Heart right ventricle (tissue), 16 donors: ENCODE measurements around the gene PRDM2. TPM values are rescaled to one million over a fixed set of nuclear protein-coding genes. Genes with fewer than 3 reads are reported as not detected.

Experiments
- ATAC-seq, 8 donors: fragments of 200-7000 bp; cut with Tn5 transposase; one replicate each; pipeline ENCODE4 v1.9.1; 2020; ENCODE audit warnings: mild to moderate bottlenecking in 8 of 8, moderate library complexity in 8 of 8, moderate number of reproducible peaks in 1 of 8
- DNase-seq, 2 donors: peaks; one replicate each; pipeline ENCODE4 v3.0.0-alpha.2; 2020
- H3K27ac ChIP-seq, 10 donors: fragments of 200-600 bp; sonication (generic) in 2 of 10; one replicate each; pipeline versions ENCODE4 v1.5.0 to v1.8.0; 2020 to 2022; ENCODE audit warnings: mild to moderate bottlenecking in 3 of 10
- H3K27me3 ChIP-seq, 7 donors: fragments of 200-600 bp; one replicate each; pipeline ENCODE4 v1.8.0; 2021 to 2022; ENCODE audit warnings: mild to moderate bottlenecking in 2 of 7
- H3K36me3 ChIP-seq, 9 donors: fragments of 200-600 bp; sonication (generic) in 1 of 9; one replicate each; pipeline versions ENCODE4 v1.5.0 to v1.8.0; 2020 to 2022; ENCODE audit warnings: mild to moderate bottlenecking in 2 of 9
- H3K4me1 ChIP-seq, 9 donors: fragments of 200-600 bp; sonication (generic) in 1 of 9; one replicate each; pipeline versions ENCODE4 v1.5.0 to v1.8.0; 2020 to 2022; ENCODE audit warnings: mild to moderate bottlenecking in 4 of 9
- H3K4me3 ChIP-seq, 10 donors: fragments of 200-600 bp; sonication (generic) in 2 of 10; one replicate each; pipeline versions ENCODE4 v1.5.0 to v1.8.0; 2020 to 2022; ENCODE audit warnings: mild to moderate bottlenecking in 7 of 10, moderate library complexity in 2 of 10
- H3K9me3 ChIP-seq, 11 donors: fragments of 200-600 bp in 10 of 11; sonication (generic) in 2 of 11; one replicate each; pipeline versions ENCODE4 v1.5.0 to v1.8.0; 2013 to 2022; ENCODE audit warnings: mild to moderate bottlenecking in 2 of 11, control low read depth in 1 of 11, moderate library complexity in 1 of 11
- CTCF ChIP-seq, 9 donors: fragments of 200-600 bp; sonication (generic) in 2 of 9; IDR thresholded peaks; one replicate each; pipeline versions ENCODE4 v1.5.0 to v1.8.0; 2021 to 2022; ENCODE audit warnings: antibody characterized with exemption in 9 of 9, mild to moderate bottlenecking in 5 of 9, moderate library complexity in 1 of 9
- WGBS, 2 donors: extraction: QIAGEN DNeasy Blood & Tissue Kit; methylation state at CpG; one replicate each; pipeline ENCODE4 v1.1.7; 2013; ENCODE audit warnings: inconsistent platforms in 1 of 2; 5-methylcytosine and 5-hydroxymethylcytosine counted together
- intact Hi-C, 10 donors: fragments of 100-400 bp; cut with DNase I; formaldehyde crosslinking; loops; one replicate each; pipeline versions ENCODE4 v1.11.1 to v1.14.2; 2022
- polyA plus RNA-seq, 2 donors: library from polyadenylated mRNA; stranded (reverse); fragments of 200-250 nt; gene quantifications; one replicate each; pipeline ENCODE4 v1.2.3, GENCODE V29; 2013
- total RNA-seq, 10 donors: library from RNA; stranded (reverse); fragmentation: NEBNext Ultra II Directional in 3 of 10; extraction: Animal tissue kit (Norgen Biotek cat#: 25700) in 3 of 10; gene quantifications; one replicate each; pipeline versions ENCODE4 v1.2.1 to v1.2.4, GENCODE V29; 2021 to 2023
- donor health status: Arrhythmogenic right ventricular cardiomyopathy.
- donor health status: ischemic (EF 13 %, LVEDD 7.1; RV severe dilation, severe dysfunction).
- donor health status: healthy with polysubstance abuse.
- donor health status: DM: no; HTN: yes; CAD: no.
- donor health status: DM: no; HTN: no; CAD: no.
- donor health status: ischemic (EF 25% LVEDD 6.9; RV normal size, moderate dysfunction).
- donor health status: ischemic (EF 25% LVEDD 5.7; RV mildly dilated, moderate dysfunction).
- donor health status: healthy.
- donor health status: DM: yes; HTN: yes; CAD: no.
- donor health status: Ischemic cardiomyopathy.
- donor health status: ischemic (EF 35%, LVEDD 5.7; RV mildly dilated, moderate dysfunction).
- donor health status: nonischemic (EF 11% LVEDD 7.7; RV severe dilation, severe dysfunction).
- donor health status: DM: yes; HTN: yes; CAD: no.
- donor health status: PGD.
- donor health status: ischemic (EF 29% LVEDD 5.4; RV normal size, mild dysfunction).
- donor health status: nonischemic (EF 23%, LVEDD 6.1; RV moderate dilation, normal function).

Gene PRDM2
- total and polyA plus RNA-seq, 12 donors, result 10.3 to 57.3 (median 42.4) TPM

GRCh38 chr1:13836136-13836535 is 136.1 kb downstream of the PRDM2 start:
- ATAC-seq (no peak), DNase-seq (no peak)
- H3K4me3 ChIP-seq, result no peak overlapping the region
- H3K27me3 ChIP-seq, result peaks cover 0 to 25% (median 6%) of the 10 kb centered on the region in 7 donors
- H3K4me1 ChIP-seq, result no peaks in the 10 kb centered on the region
- no peak overlapping the region for H3K27ac ChIP-seq
- 81 to 82% methylated on average over 5 of the region's 5 CpGs for WGBS, 2 donors
- intact Hi-C loops, result loop anchor here in 2 of 10 donors (10.0 kb wide), 1 partner anchor 119 kb away; no protein-coding TSS in a partner anchor
- no peak for TF ChIP-seq CTCF (IDR thresholded peaks at IDR 0.05)
- peaks cover 0 to 5% (median 0%) of the 10 kb centered on the region in 11 donors for H3K9me3 ChIP-seq
- H3K36me3 ChIP-seq, result no peaks in the 10 kb centered on the region

- Histone ChIP-seq H3K4me3 (no peak overlapping the region), H3K27ac (no peak overlapping the region), H3K36me3 (no peaks in the 10 kb centered on the region), H3K27me3 (peaks cover 0 to 24% (median 5%) of the 10 kb centered on the region in 7 donors), H3K9me3 (peaks cover 0 to 5% (median 0%) of the 10 kb centered on the region in 11 donors), H3K4me1 (no peaks in the 10 kb centered on the region)
- no peak for TF ChIP-seq CTCF (IDR thresholded peaks at IDR 0.05)
- intact Hi-C loops, result loop anchor here in 2 of 10 donors (10.0 kb wide), 1 partner anchor 118 kb away; no protein-coding TSS in a partner anchor
- ATAC-seq (no peak), DNase-seq (no peak)
- 85 to 86% methylated on average over 1 of the region's 1 CpG for WGBS, 2 donors
These were observed 136.6 kb downstream of the PRDM2 start for GRCh38 chr1:13836631-13837030.

GRCh38 chr1:13838236-13838635 is 138.2 kb downstream of the PRDM2 start:
- 80 to 81% methylated on average over 1 of the region's 1 CpG for WGBS, 2 donors
- no peak for DNase-seq
- no peak overlapping the region for H3K27ac ChIP-seq
- no peaks in the 10 kb centered on the region for H3K36me3 ChIP-seq
- H3K27me3 ChIP-seq, result peaks cover 0 to 22% (median 8%) of the 10 kb centered on the region in 7 donors
- ATAC-seq, result no peak
- TF ChIP-seq CTCF (IDR thresholded peaks at IDR 0.05), result no peak
- no peaks in the 10 kb centered on the region for H3K4me1 ChIP-seq
- H3K4me3 ChIP-seq, result no peak overlapping the region
- intact Hi-C loops, result loop anchor here in 2 of 10 donors (10.0 kb wide), 1 partner anchor 117 kb away; no protein-coding TSS in a partner anchor
- peaks cover 0 to 5% (median 0%) of the 10 kb centered on the region in 11 donors for H3K9me3 ChIP-seq

GRCh38 chr1:13842497-13842896 is 142.5 kb downstream of the PRDM2 start:
- Histone ChIP-seq H3K27ac (no peak overlapping the region), H3K27me3 (peaks cover 0 to 21% (median 9%) of the 10 kb centered on the region in 7 donors), H3K4me3 (no peak overlapping the region), H3K9me3 (no peaks in the 10 kb centered on the region), H3K4me1 (no peaks in the 10 kb centered on the region), H3K36me3 (no peaks in the 10 kb centered on the region)
- intact Hi-C loops, result no loop called here
- no peak for TF ChIP-seq CTCF (IDR thresholded peaks at IDR 0.05)
- WGBS, 2 donors, result 71 to 79% methylated on average over 2 of the region's 2 CpGs
- DNase-seq (no peak), ATAC-seq (no peak)
